ENCODE measurements around the gene SLK.

Gene SLK

GRCh38 chr10:103991393-103992128 lies 24.6 kb downstream of the SLK start:
- no peak for DNase-seq

- DNase-seq = no peak
These were observed 28.2 kb downstream of the SLK start for GRCh38 chr10:103995134-103995533.

GRCh38 chr10:103998805-103999204 lies 31.9 kb downstream of the SLK start:
- DNase-seq = no peak

GRCh38 chr10:104002911-104003310 lies 36.0 kb downstream of the SLK start:
- DNase-seq = no peak

- no peak for DNase-seq
These were observed 38.4 kb downstream of the SLK start for GRCh38 chr10:104005172-104005863.

- no peak for DNase-seq
These were observed 45.0 kb downstream of the SLK start for GRCh38 chr10:104011904-104012303.

GRCh38 chr10:104013489-104013888 lies 46.5 kb downstream of the SLK start:
- no peak for DNase-seq

- no peak for DNase-seq
These were observed 47.2 kb downstream of the SLK start for GRCh38 chr10:104014176-104014575.

GRCh38 chr10:104016661-104017060 lies 49.7 kb downstream of the SLK start:
- no peak for DNase-seq

- no peak for DNase-seq
These were observed 51.5 kb downstream of the SLK start for GRCh38 chr10:104018471-104018870.

GRCh38 chr10:104020020-104020419 lies 53.1 kb downstream of the SLK start:
- no peak for DNase-seq

- DNase-seq = no peak
These were observed 54.3 kb downstream of the SLK start for GRCh38 chr10:104021246-104021645.

GRCh38 chr10:104022026-104022425 lies 55.1 kb downstream of the SLK start:
- DNase-seq = no peak

- no peak for DNase-seq
These were observed 58.6 kb downstream of the SLK start for GRCh38 chr10:104025524-104025923.

GRCh38 chr10:104026762-104027161 lies 59.8 kb downstream of the SLK start:
- no peak for DNase-seq

- DNase-seq = no peak
These were observed 61.2 kb downstream of the SLK start for GRCh38 chr10:104028146-104028545.

GRCh38 chr10:104028823-104029520 lies 62.0 kb downstream of the SLK start:
- DNase-seq = no peak

GRCh38 chr10:104029521-104029860 lies 62.6 kb downstream of the SLK start:
- no peak for DNase-seq

- no peak for DNase-seq
These were observed 64.7 kb downstream of the SLK start for GRCh38 chr10:104031631-104032030.

- no peak for DNase-seq
These were observed 65.3 kb downstream of the SLK start for GRCh38 chr10:104032144-104032775.

- DNase-seq = no peak
These were observed 66.5 kb downstream of the SLK start for GRCh38 chr10:104033401-104033930.

- DNase-seq = no peak
These were observed 67.0 kb downstream of the SLK start for GRCh38 chr10:104033966-104034365.

Data from NCI-H1105 (cell line).